Pancreas (tissue), 10 donors: ENCODE data around the gene NCS1. TPM values are rescaled to one million over a fixed set of nuclear protein-coding genes. Genes with fewer than 3 reads are reported as not detected.

Experiments
- ATAC-seq, 4 donors: fragments of 200-7000 bp; cut with Tn5 transposase; one replicate each; pipeline versions ENCODE4 v1.8.0 to v1.9.1; 2020; ENCODE audit warnings: mild to moderate bottlenecking in 4 of 4, moderate library complexity in 4 of 4
- DNase-seq, 6 donors: peaks; one replicate each; pipeline ENCODE4 v3.0.0-alpha.2; 2020
- FAIRE-seq: peaks from 2 replicates; lab custom pipeline; 2012; peaks lifted over from hg19 to GRCh38; lab: Jason Lieb, UNC
- H3K27ac ChIP-seq, 4 donors: fragments of 200-600 bp; sonication (generic); 1 replicate in 3 of 4; 2 replicates in 1 of 4; pipeline versions ENCODE4 v1.5.0 to v1.8.0; 2020
- H3K27me3 ChIP-seq, 4 donors: fragments of 200-600 bp; one replicate each; pipeline ENCODE4 v1.8.0; 2021
- H3K36me3 ChIP-seq, 3 donors: fragments of 200-600 bp; sonication (generic) in 1 of 3; one replicate each; pipeline versions ENCODE4 v1.5.0 to v1.8.0; 2020 to 2021
- H3K4me1 ChIP-seq, 3 donors: fragments of 200-600 bp; one replicate each; pipeline ENCODE4 v1.8.0; 2021
- H3K4me3 ChIP-seq, 4 donors: fragments of 200-600 bp; sonication (generic) in 2 of 4; one replicate each; pipeline versions ENCODE4 v1.5.0 to v1.8.0; 2020 to 2021
- H3K9me3 ChIP-seq, 4 donors: fragments of 200-600 bp; one replicate each; pipeline ENCODE4 v1.8.0; 2021
- WGBS, 2 donors: extraction: QIAGEN DNeasy Blood & Tissue Kit; methylation state at CpG; one replicate each; pipeline ENCODE4 v1.1.7; 2013; 5-methylcytosine and 5-hydroxymethylcytosine counted together
- intact Hi-C, 3 donors: fragments of 100-400 bp; cut with DNase I; formaldehyde crosslinking; loops; one replicate each; pipeline versions ENCODE4 v1.11.1 to v1.14.2; 2022
- polyA plus RNA-seq, 2 donors: library from polyadenylated mRNA; stranded (reverse); fragments of 200-250 nt; gene quantifications; one replicate each; pipeline ENCODE4 v1.2.3, GENCODE V29; 2013
- total RNA-seq, 6 donors: library from RNA; stranded (reverse); fragmentation: NEBNext Ultra II Directional in 4 of 6; extraction: Animal tissue kit (Norgen Biotek cat#: 25700) in 4 of 6; gene quantifications; one replicate each; pipeline versions ENCODE4 v1.2.1 to v1.2.4, GENCODE V29; 2021 to 2023
- TF ChIP-seq, protein P1 (sequence below), 4 donors: fragments of 200-600 bp; sonication (generic) in 3 of 4; IDR thresholded peaks; one replicate each; pipeline versions ENCODE4 v1.5.0 to v1.8.0; 2021; ENCODE audit warnings: antibody characterized with exemption in 4 of 4
- donor health status: healthy with polysubstance abuse.
- donor health status: DM: no; HTN: no; CAD: no; lungs with moderate emphysema.
- donor health status: DM: no; HTN: no; CAD: no.
- donor health status: control.
- donor health status: control.
- donor health status: Bipolar disorder and iron deficiency.
- donor health status: DM: yes; HTN: yes; CAD: no.
- donor health status: DM: no; HTN: no; CAD: no.
- donor health status: DM: no; HTN: no; CAD: no.
- donor health status: DM: yes; HTN: yes; CAD: no.

Gene NCS1
- total and polyA plus RNA-seq, 8 donors: 3.0 to 8.6 (median 4.9) TPM

GRCh38 chr9:130185490-130186031 lies 13.4 kb downstream of the NCS1 start:
- 87 to 89% methylated on average over 15 to 17 of the region's 17 CpGs for WGBS, 2 donors
- H3K4me1 ChIP-seq: no peaks in the 10 kb centered on the region
- H3K27ac ChIP-seq: peak overlapping the region in 3 of 4 donors; percentile 4 to 20 (median 17)
- no peak overlapping the region for H3K4me3 ChIP-seq
- H3K9me3 ChIP-seq: no peaks in the 10 kb centered on the region
- no peaks in the 10 kb centered on the region for H3K27me3 ChIP-seq
- TF ChIP-seq, protein P1, sequence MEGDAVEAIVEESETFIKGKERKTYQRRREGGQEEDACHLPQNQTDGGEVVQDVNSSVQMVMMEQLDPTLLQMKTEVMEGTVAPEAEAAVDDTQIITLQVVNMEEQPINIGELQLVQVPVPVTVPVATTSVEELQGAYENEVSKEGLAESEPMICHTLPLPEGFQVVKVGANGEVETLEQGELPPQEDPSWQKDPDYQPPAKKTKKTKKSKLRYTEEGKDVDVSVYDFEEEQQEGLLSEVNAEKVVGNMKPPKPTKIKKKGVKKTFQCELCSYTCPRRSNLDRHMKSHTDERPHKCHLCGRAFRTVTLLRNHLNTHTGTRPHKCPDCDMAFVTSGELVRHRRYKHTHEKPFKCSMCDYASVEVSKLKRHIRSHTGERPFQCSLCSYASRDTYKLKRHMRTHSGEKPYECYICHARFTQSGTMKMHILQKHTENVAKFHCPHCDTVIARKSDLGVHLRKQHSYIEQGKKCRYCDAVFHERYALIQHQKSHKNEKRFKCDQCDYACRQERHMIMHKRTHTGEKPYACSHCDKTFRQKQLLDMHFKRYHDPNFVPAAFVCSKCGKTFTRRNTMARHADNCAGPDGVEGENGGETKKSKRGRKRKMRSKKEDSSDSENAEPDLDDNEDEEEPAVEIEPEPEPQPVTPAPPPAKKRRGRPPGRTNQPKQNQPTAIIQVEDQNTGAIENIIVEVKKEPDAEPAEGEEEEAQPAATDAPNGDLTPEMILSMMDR (IDR thresholded peaks at IDR 0.05): no peak
- ATAC-seq (no peak), FAIRE-seq (no peak), DNase-seq (no peak)
- intact Hi-C loops: no loop called here
- H3K36me3 ChIP-seq: no peaks in the 10 kb centered on the region

GRCh38 chr9:130186051-130186450 lies 13.8 kb downstream of the NCS1 start:
- WGBS, 2 donors: 73 to 77% methylated on average over 6 of the region's 6 CpGs
- no peaks in the 10 kb centered on the region for H3K36me3 ChIP-seq

GRCh38 chr9:130186839-130187522 lies 14.8 kb downstream of the NCS1 start:
- Histone ChIP-seq H3K27ac (peak overlapping the region; percentile 30 to 77 (median 55)), H3K4me1 (peaks cover 0 to 1% (median 0%) of the 10 kb centered on the region in 3 donors), H3K36me3 (no peaks in the 10 kb centered on the region), H3K27me3 (no peaks in the 10 kb centered on the region), H3K4me3 (peak overlapping the region in 2 of 4 donors; percentile 23 to 25), H3K9me3 (no peaks in the 10 kb centered on the region)
- peak in 4 of 6 donors; percentile 65 to 78 (median 70) for DNase-seq
- WGBS, 2 donors: 51 to 53% methylated on average over 22 to 25 of the region's 25 CpGs
- TF ChIP-seq, protein P1 (IDR thresholded peaks at IDR 0.05): no peak
- intact Hi-C loops: no loop called here
- FAIRE-seq: no peak
- ATAC-seq: peak; percentile 77 to 90 (median 88)

More at GRCh38 chr9:130186051-130186450, 13.8 kb downstream of the NCS1 start:
- ATAC-seq: no peak
- Histone ChIP-seq H3K9me3 (no peaks in the 10 kb centered on the region), H3K4me3 (no peak overlapping the region), H3K27ac (peak overlapping the region in 2 of 4 donors; percentile 20 to 77), H3K27me3 (no peaks in the 10 kb centered on the region), H3K4me1 (no peaks in the 10 kb centered on the region)
- no peak for DNase-seq
- intact Hi-C loops: no loop called here
- FAIRE-seq: no peak
- TF ChIP-seq, protein P1 (IDR thresholded peaks at IDR 0.05): no peak

- intact Hi-C loops: no loop called here
- DNase-seq: peak in 1 of 6 donors; percentile 41
- Histone ChIP-seq H3K4me3 (peak overlapping the region in 2 of 4 donors; percentile 23 to 25), H3K9me3 (no peaks in the 10 kb centered on the region), H3K27ac (peak overlapping the region in 2 of 4 donors; percentile 30 to 77), H3K27me3 (no peaks in the 10 kb centered on the region), H3K36me3 (no peaks in the 10 kb centered on the region), H3K4me1 (peaks cover 0 to 5% (median 0%) of the 10 kb centered on the region in 3 donors)
- peak in 1 of 4 donors; percentile 11 for ATAC-seq
- TF ChIP-seq, protein P1 (IDR thresholded peaks at IDR 0.05): no peak
- no peak for FAIRE-seq
- WGBS, 2 donors: 62 to 65% methylated on average over 9 of the region's 9 CpGs
Observed at GRCh38 chr9:130187523-130187846, 15.3 kb downstream of the NCS1 start.
